HepG2 (cell line): ENCODE results near the gene STRADA. TPM values are rescaled to one million over a fixed set of nuclear protein-coding genes. Genes with fewer than 3 reads are reported as not detected.
A peak's percentile ranks its signal among the peaks of the same experiment; 100 is the strongest.

Source experiments
- AFF4 ChIP-seq: sonication (generic); formaldehyde crosslinking; IDR thresholded peaks from 2 replicates; pipeline ENCODE4 v1.4.0; 2020; ENCODE audit warnings: missing genetic modification reagents
- ATF7 ChIP-seq, 2 experiments: fragments of 450-650 bp in 1 of 2; sonication (generic) in 1 of 2; formaldehyde crosslinking in 1 of 2; IDR thresholded peaks; 2 replicates each; pipeline versions ENCODE4 v1.4.0 to v1.6.1; 2016 to 2020; ENCODE audit warnings: antibody characterized with exemption in 1 of 2, mild to moderate bottlenecking in 1 of 2, missing genetic modification reagents in 1 of 2
- ATF7-NPFF ChIP-seq: sonication (generic); formaldehyde crosslinking; IDR thresholded peaks from 2 replicates; pipeline ENCODE4 v1.8.1; 2023; ENCODE audit warnings: mild to moderate bottlenecking, low read depth, missing genetic modification reagents, moderate library complexity
- EEA1 ChIP-seq: sonication (generic); formaldehyde crosslinking; IDR thresholded peaks from 2 replicates; pipeline ENCODE4 v1.5.1; 2020; ENCODE audit warnings: mild to moderate bottlenecking, missing genetic modification reagents, borderline replicate concordance
- ELF4 ChIP-seq: sonication (generic); formaldehyde crosslinking; IDR thresholded peaks from 2 replicates; pipeline ENCODE4 v1.5.0; 2020; ENCODE audit warnings: missing genetic modification reagents, mild to moderate bottlenecking, moderate library complexity, borderline replicate concordance
- FOXO4 ChIP-seq: sonication (generic); formaldehyde crosslinking; conservative IDR thresholded peaks from 2 replicates; pipeline ENCODE4 v1.8.1; 2023; ENCODE audit warnings: missing genetic modification reagents
- GPBP1L1 ChIP-seq: sonication (generic); formaldehyde crosslinking; IDR thresholded peaks from 2 replicates; pipeline ENCODE4 v1.5.0; 2020; ENCODE audit warnings: mild to moderate bottlenecking, missing genetic modification reagents
- GTF2F1 ChIP-seq: fragments of 150-350 bp; IDR thresholded peaks from 2 replicates; pipeline ENCODE4 v1.6.1; 2014; ENCODE audit warnings: low read length
- HNRNPUL1 ChIP-seq: fragments of 200-400 bp; formaldehyde crosslinking; IDR thresholded peaks from 2 replicates; pipeline ENCODE4 v1.6.1; 2017; ENCODE audit warnings: low read depth, mild to moderate bottlenecking, low read length, moderate library complexity
- KLF15 ChIP-seq: sonication (generic); formaldehyde crosslinking; IDR thresholded peaks from 2 replicates; pipeline ENCODE4 v1.8.1; 2023; ENCODE audit warnings: borderline replicate concordance, mild to moderate bottlenecking, inconsistent platforms, missing genetic modification reagents, mixed read lengths
- MTA3 ChIP-seq: sonication (generic); formaldehyde crosslinking; IDR thresholded peaks from 2 replicates; pipeline ENCODE4 v1.4.0; 2020; ENCODE audit warnings: missing genetic modification reagents
- PHB2 ChIP-seq: fragments of 450-650 bp; IDR thresholded peaks from 2 replicates; pipeline ENCODE4 v1.6.1; 2018; ENCODE audit not compliant: partially characterized antibody
- SSRP1 ChIP-seq: IDR thresholded peaks from 2 replicates; pipeline ENCODE4 v1.6.1; 2016; ENCODE audit warnings: control low read depth
- U2AF1 ChIP-seq: fragments of 200-400 bp; formaldehyde crosslinking; optimal IDR thresholded peaks from 2 replicates; pipeline ENCODE3; 2017; ENCODE audit warnings: mild to moderate bottlenecking, low read depth, low read length
- ZBTB39 ChIP-seq: sonication (generic); formaldehyde crosslinking; IDR thresholded peaks from 2 replicates; pipeline ENCODE4 v1.5.0; 2020; ENCODE audit warnings: missing genetic modification reagents
- ZNF253 ChIP-seq: sonication (generic); formaldehyde crosslinking; IDR thresholded peaks from 2 replicates; pipeline ENCODE4 v1.8.0; 2022; ENCODE audit warnings: mild to moderate bottlenecking, missing genetic modification reagents, borderline replicate concordance
- ZNF513 ChIP-seq: sonication (generic); formaldehyde crosslinking; conservative IDR thresholded peaks from 2 replicates; pipeline ENCODE4 v1.5.0; 2020; ENCODE audit warnings: missing genetic modification reagents
- ZSCAN12 ChIP-seq: sonication (generic); formaldehyde crosslinking; IDR thresholded peaks from 2 replicates; pipeline ENCODE4 v1.9.0; 2021; ENCODE audit warnings: mild to moderate bottlenecking, missing genetic modification reagents
- polyA plus RNA-seq, 8 experiments: library from polyadenylated mRNA; depleted of rRNA in 3 of 8; stranded (reverse) in 7 of 8; unstranded in 1 of 8; fragments of >200 nt; fragmentation: Illumina TruSeq in 4 of 8; extraction: Trizol in 4 of 8; gene quantifications; 2 replicates each; pipeline versions ENCODE4 v1.2.1 to v1.2.3, GENCODE V29; 2011 to 2016; ENCODE audit warnings: low read depth in 4 of 8, missing spikeins in 1 of 8, mixed read lengths in 1 of 8; ENCODE audit not compliant: insufficient read depth in 1 of 8
- total RNA-seq, 5 experiments: library from RNA; depleted of rRNA; stranded (reverse); fragments of >200 nt; fragmentation: Illumina TruSeq; extraction: Trizol; gene quantifications; 2 replicates each; pipeline ENCODE4 v1.2.3, GENCODE V29; 2016; ENCODE audit warnings: low read depth in 1 of 5

STRADA gene
- total and polyA plus RNA-seq, 2 of the 13 experiments (the other 11 are each of a cell fraction or from before 2014, with no cell fraction given) = 17.6 to 17.9 TPM

- TF ChIP-seq U2AF1 (no peak), ATF7 (IDR thresholded peaks at IDR 0.05) (no peak), ATF7 (CRISPR knock-in tag; IDR thresholded peaks at IDR 0.05) (peak; percentile 25; the same call in 1 of the 2 replicates), HNRNPUL1 (peak; percentile 50; the same call in 1 of the 2 replicates), ELF4 (peak; percentile 88), EEA1 (CRISPR knock-in tag) (0 out of 2 replicates have a peak, but pooled peaks have one; percentile 9), MTA3 (CRISPR knock-in tag) (no peak), ZNF513 (no peak), PHB2 (no peak), ZNF253 (peak; percentile 23; the same call in 1 of the 2 replicates), GTF2F1 (no peak), SSRP1 (CRISPR knock-in tag) (no peak), KLF15 (CRISPR knock-in tag) (no peak), ZBTB39 (no peak; the same call in 1 of the 2 replicates), GPBP1L1 (CRISPR knock-in tag) (no peak), ATF7-NPFF (CRISPR knock-in tag) (peak; percentile 76), FOXO4 (CRISPR knock-in tag) (no peak), ZSCAN12 (no peak), AFF4 (CRISPR knock-in tag) (no peak)
These were observed at the start of gene STRADA (continued) for GRCh38 chr17:63741408-63742173.
